NCI-H2107 (cell line): Measurements from ENCODE around the gene CDK3.
"Not testable (repeated sequence)": the region's sequence is repeated elsewhere in the genome, so short reads cannot be mapped to it uniquely, and the experiment has no call there.

ENCODE experiments used
- DNase-seq: peaks from one replicate; lab custom pipeline; 2025; lab: John Stamatoyannopoulos, UW

CDK3 gene

GRCh38 chr17:76000755-76001521 lies at the start of gene CDK3:
CDK3 (plus strand) TSS chr17:76000855; CDS start chr17:76001426, 571 bp downstream.
- DNase-seq: no peak

- DNase-seq: no peak
Measured at GRCh38 chr17:75950855-75951554, 49.6 kb upstream of the CDK3 start.

- DNase-seq: no peak
Measured at GRCh38 chr17:75959051-75959838, 41.4 kb upstream of the CDK3 start.

GRCh38 chr17:75959839-75960511 lies 40.7 kb upstream of the CDK3 start:
- no peak for DNase-seq

GRCh38 chr17:75965468-75965867 lies 35.2 kb upstream of the CDK3 start:
- no peak for DNase-seq

GRCh38 chr17:75969044-75969443 lies 31.6 kb upstream of the CDK3 start:
- not testable (repeated sequence) for DNase-seq

- DNase-seq: no peak
Measured at GRCh38 chr17:75970011-75970523, 30.6 kb upstream of the CDK3 start.

- no peak for DNase-seq
Measured at GRCh38 chr17:75970626-75971025, 30.0 kb upstream of the CDK3 start.

- not testable (repeated sequence) for DNase-seq
Measured at GRCh38 chr17:75975187-75975586, 25.5 kb upstream of the CDK3 start.

- no peak for DNase-seq
Measured at GRCh38 chr17:75975757-75976174, 24.9 kb upstream of the CDK3 start.

GRCh38 chr17:75976175-75976848 lies 24.3 kb upstream of the CDK3 start:
- no peak for DNase-seq

GRCh38 chr17:75978938-75979704 lies 21.5 kb upstream of the CDK3 start, which contains the start of the genes ACOX1 and TEN1:
ACOX1 (minus strand) TSS chr17:75979166; CDS start chr17:75979073, 93 bp downstream.
TEN1 (plus strand) TSS chr17:75979240; CDS start chr17:75986193, 6,953 bp downstream.
- peak; percentile 91 for DNase-seq

GRCh38 chr17:75979705-75980187 lies 20.9 kb upstream of the CDK3 start:
- DNase-seq: no peak

GRCh38 chr17:75980188-75981018 lies 20.3 kb upstream of the CDK3 start:
- no peak for DNase-seq

GRCh38 chr17:75981019-75981615 lies 19.5 kb upstream of the CDK3 start:
- no peak for DNase-seq

- DNase-seq: no peak
Measured at GRCh38 chr17:75983501-75984181, 17.0 kb upstream of the CDK3 start.

- no peak for DNase-seq
Measured at GRCh38 chr17:75985986-75986385, 14.7 kb upstream of the CDK3 start.

- DNase-seq: no peak
Measured at GRCh38 chr17:75987041-75987440, 13.6 kb upstream of the CDK3 start.
